GM12874 (cell line): ENCODE data around the gene CPA5.

Experiments used
- CTCF ChIP-seq: IDR thresholded peaks from 2 replicates; pipeline ENCODE4 v1.5.1; 2011; ENCODE audit warnings: low read depth, mild to moderate bottlenecking, control low read depth, low read length, moderate library complexity; ENCODE audit not compliant: insufficient read depth

The CPA5 gene

GRCh38 chr7:130397051-130397757 is 52.6 kb downstream of the CPA5 start:
- no peak for TF ChIP-seq CTCF

- TF ChIP-seq CTCF: no peak
Observed at GRCh38 chr7:130397758-130398073, 53.1 kb downstream of the CPA5 start.

- no peak for TF ChIP-seq CTCF
Observed at GRCh38 chr7:130398526-130399090, 54.0 kb downstream of the CPA5 start.

GRCh38 chr7:130400120-130400572 is 55.5 kb downstream of the CPA5 start:
- TF ChIP-seq CTCF: no peak

- TF ChIP-seq CTCF: no peak
Observed at GRCh38 chr7:130401101-130401500, 56.5 kb downstream of the CPA5 start.

GRCh38 chr7:130401578-130401977 is 57.0 kb downstream of the CPA5 start:
- TF ChIP-seq CTCF: no peak

- TF ChIP-seq CTCF: no peak
Observed at GRCh38 chr7:130405003-130405402, 60.4 kb downstream of the CPA5 start.
